VCaP (cell line): ENCODE measurements around the gene PTF1A.

ENCODE experiments used
- H3K27ac ChIP-seq: fragments of 450-650 bp; 2 replicates; pipeline ENCODE4 v1.5.1; 2017
- CTCF ChIP-seq: fragments of 450-650 bp; conservative IDR thresholded peaks from 2 replicates; pipeline ENCODE4 v1.5.1; 2017; ENCODE audit warnings: mild to moderate bottlenecking, moderate library complexity

The PTF1A gene

GRCh38 chr10:23155169-23155568 lies 36.9 kb upstream of the PTF1A start:
- no peak for TF ChIP-seq CTCF
- H3K27ac ChIP-seq = no peak overlapping the region

- no peak overlapping the region for H3K27ac ChIP-seq
- no peak for TF ChIP-seq CTCF
Observed at GRCh38 chr10:23156447-23157150, 35.5 kb upstream of the PTF1A start.

GRCh38 chr10:23157239-23157681 lies 34.9 kb upstream of the PTF1A start:
- TF ChIP-seq CTCF = no peak
- no peak overlapping the region for H3K27ac ChIP-seq

GRCh38 chr10:23157691-23158369 lies 34.3 kb upstream of the PTF1A start:
- no peak for TF ChIP-seq CTCF
- peak overlapping the region; percentile 15; the same call in 1 of the 2 replicates for H3K27ac ChIP-seq

GRCh38 chr10:23158370-23158769 lies 33.7 kb upstream of the PTF1A start:
- peak; percentile 86 for TF ChIP-seq CTCF
- H3K27ac ChIP-seq = peak overlapping the region; percentile 15; the same call in 1 of the 2 replicates

- no peak overlapping the region for H3K27ac ChIP-seq
- TF ChIP-seq CTCF = no peak
Observed at GRCh38 chr10:23171232-23171876, 20.8 kb upstream of the PTF1A start.
